GM12873 (cell line): ENCODE measurements around the gene RFC4.

ENCODE experiments used
- TF ChIP-seq, protein P1 (sequence below): IDR thresholded peaks from 2 replicates; pipeline ENCODE4 v1.5.1; 2012; ENCODE audit warnings: low read depth, mild to moderate bottlenecking, moderate library complexity, low read length, control low read depth; ENCODE audit not compliant: insufficient read depth; ENCODE audit errors: missing control alignments

RFC4 gene

DNA sequence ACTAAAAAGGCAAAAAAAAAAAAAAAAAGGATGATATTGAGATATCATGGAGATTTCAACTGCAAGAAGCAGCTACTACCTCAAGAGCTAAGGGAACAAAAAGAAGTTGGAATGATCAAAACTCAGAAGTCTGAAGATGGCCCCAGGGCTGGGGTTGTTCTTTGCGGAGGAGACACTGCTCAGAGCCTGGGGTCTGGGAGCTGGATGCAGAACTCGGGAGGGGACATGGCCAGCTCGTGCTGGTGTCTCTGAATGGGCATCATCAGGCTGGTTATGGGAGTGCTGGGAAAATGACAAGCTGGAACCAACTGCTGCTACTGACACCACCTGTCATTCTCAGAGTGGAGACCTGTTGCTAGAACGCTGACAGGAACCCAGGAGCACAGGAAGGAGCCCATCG, 22.1 kb upstream of the RFC4 start:
- TF ChIP-seq, protein P1, sequence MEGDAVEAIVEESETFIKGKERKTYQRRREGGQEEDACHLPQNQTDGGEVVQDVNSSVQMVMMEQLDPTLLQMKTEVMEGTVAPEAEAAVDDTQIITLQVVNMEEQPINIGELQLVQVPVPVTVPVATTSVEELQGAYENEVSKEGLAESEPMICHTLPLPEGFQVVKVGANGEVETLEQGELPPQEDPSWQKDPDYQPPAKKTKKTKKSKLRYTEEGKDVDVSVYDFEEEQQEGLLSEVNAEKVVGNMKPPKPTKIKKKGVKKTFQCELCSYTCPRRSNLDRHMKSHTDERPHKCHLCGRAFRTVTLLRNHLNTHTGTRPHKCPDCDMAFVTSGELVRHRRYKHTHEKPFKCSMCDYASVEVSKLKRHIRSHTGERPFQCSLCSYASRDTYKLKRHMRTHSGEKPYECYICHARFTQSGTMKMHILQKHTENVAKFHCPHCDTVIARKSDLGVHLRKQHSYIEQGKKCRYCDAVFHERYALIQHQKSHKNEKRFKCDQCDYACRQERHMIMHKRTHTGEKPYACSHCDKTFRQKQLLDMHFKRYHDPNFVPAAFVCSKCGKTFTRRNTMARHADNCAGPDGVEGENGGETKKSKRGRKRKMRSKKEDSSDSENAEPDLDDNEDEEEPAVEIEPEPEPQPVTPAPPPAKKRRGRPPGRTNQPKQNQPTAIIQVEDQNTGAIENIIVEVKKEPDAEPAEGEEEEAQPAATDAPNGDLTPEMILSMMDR, result no peak

DNA sequence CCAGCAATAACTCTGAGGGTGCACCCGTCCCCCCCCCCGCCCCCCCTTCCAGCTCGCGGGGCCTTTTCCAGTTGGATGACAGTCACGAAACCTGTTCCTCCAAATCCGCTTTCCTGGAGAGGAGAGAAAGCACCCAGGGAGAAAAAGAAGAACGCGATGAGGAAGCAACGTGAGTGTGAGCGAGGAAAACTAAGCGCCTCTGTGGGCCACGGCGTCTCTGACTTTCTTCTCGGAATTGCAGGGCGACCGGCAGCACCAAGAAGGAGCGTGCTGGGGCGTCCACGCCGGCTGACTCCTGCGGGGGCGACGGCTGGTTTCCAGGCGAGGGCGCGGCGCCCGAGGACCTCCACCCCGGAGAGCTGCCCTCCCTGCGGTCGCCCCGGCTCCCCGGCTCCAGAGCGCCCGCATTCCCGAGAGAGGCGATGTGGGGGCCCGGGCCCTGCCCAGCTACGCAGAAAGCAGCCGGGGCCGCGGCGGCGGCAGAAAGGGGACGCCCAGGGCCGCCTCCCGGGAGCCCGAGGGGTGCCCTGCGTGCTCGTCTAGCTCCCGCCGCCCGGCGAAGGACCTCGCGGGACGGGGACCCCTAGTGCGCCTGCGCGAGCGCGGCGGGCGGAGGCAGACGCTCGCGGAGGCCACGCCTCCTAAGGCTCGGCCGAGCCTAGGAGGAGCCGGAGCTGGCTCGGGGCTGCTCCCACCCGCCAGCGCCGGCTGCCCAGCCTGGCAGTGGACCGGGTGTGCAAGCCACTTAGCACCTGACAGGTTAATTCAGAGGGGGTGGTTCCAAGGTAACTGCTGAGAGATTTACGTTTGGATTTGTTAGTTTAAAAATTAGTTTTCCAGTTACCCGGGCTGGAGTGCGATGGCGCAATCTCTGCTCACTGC, 20.9 kb upstream of the RFC4 start:
- TF ChIP-seq, protein P1, result no peak

DNA sequence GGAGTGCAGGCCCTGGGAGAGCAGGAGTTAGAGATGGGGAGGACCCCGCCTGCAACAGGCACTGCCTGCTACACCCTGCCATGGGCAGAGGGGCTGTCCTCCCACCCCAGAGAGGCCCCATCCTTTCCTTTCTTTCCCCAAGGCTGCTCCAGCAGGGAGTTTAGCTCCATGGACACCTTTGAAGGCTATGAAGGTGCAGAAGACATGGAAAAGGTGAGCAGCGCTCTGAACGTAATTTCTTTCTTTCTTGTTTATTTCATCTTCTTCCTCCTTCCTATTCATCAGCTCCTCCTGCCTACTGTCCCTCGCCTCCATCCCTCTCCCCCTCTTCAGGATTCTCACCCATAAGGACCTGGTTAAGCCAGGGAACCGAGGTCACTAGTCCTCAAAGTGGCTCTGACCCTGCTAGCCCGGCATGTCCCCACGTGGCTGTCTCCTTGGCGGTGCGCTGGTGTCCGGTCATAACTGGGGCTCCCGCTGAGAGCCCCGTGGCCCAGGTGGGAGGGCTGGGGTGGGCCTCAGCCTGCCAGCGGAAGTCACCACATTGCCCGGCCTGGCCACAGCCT, 20.2 kb upstream of the RFC4 start:
- TF ChIP-seq, protein P1, result no peak

DNA sequence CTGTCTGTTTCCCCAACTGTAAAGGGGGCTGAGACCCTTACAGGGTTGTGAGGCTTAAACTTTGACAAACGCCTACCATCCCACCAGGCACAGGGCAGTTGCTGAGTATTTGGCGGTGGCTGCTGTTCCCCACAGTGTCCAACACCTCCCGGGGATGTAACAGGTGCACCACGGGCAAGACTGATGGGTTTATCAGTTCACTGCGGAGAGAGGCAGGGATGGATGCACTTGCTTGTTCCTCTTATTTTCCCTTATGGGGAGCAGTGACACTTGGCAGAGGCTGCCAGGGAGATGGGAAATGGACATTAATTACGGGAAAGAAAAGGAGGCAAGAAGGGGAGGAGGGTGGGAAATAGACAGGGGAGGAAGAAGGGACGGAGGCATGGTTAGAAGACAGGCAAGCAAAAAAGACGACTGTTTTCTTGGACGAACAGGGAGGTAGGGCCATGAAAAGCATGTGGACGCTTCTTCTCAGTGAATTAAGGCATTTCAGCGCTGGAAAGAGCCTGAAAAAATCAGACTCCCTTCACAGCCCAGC, 19.7 kb upstream of the RFC4 start:
- TF ChIP-seq, protein P1, result no peak

DNA sequence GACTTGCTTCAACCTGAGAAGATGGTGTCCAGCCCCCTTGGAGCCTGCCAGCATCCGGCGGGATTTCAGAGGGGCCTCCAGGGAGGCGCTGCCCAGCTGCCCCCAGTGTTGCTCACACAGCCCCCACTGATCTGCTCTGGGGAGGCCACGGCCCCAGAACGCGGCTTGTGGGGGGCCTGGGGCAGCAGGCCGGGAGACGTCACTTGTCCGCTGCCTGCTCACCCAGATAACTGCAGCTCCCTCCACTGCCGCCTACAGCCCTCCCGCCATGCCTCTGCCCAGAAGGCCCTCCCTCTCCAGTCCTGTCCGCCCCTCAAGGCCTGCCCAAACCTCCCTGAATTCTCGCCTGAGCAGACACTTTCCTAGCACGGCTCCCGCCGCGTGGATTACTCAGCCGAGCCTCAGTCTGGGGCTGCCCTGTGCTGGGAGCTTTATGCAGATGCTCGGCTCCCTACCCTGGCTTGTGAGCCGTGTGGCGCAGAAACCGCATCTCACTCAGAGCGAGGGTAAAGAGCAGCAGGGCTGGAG, 19.1 kb upstream of the RFC4 start:
- TF ChIP-seq, protein P1, result no peak

DNA sequence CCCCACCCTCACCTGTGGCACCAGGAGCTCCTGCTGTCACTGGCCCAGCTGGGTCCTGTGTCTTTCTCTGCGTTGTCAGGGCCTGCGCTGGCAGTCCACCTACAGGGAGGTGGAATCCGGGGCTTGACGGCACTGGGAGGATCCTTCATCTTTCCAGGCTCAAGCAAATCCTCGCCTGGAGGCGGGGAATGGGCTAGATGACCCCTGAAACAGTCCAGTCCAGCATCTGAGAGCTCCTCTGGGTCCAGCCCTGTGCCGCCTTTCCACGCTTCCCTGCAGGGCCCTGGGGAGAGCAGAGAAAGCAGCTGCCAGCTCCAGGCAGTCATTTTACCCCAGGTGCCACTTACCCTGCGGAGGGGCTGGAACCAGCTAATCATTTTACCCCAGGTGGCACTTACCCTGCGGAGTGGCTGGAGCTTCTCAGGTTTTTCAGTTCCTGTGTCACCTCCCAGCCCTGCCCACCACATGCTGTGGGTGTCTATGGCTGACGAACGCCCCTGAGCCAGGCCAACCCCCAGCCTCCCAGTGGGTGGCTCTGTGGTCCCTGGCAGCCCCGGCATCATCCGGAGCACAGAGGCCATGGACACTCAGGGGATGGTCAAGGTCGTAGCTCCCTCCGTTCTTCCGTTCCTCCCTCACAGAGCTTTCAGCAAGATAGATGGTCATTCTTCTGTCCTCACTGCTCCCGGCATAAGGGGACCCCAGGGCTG, 18.3 kb upstream of the RFC4 start:
- TF ChIP-seq, protein P1, result no peak

DNA sequence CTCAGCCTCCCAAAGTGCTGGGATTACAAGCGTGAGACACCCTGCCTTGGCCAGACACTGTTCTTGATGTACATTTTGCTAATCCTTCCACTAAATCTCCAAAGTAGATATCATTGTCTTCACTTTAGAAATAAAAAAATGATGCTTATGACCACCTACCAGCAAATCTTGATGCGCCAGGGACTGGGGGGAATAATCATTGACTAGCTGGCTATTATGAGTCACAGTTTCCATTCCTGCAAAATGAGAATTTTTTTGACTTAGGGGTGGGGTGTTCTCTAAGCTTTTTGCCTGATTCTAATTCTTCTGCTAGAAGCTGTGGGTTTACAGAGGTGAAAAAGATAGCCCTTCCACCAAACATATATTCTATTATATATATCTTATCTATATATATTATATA, 17.1 kb upstream of the RFC4 start:
- TF ChIP-seq, protein P1, result no peak
